H9 (cell line): Measurements from ENCODE around the gene LHPP. TPM values are rescaled to one million over a fixed set of nuclear protein-coding genes. Genes with fewer than 3 reads are reported as not detected.

Source experiments
- DNase-seq: peaks from one replicate; pipeline ENCODE4 v3.0.0-alpha.2; 2017
- H2AFZ ChIP-seq: one replicate; pipeline ENCODE4 v1.6.1; 2013; ENCODE audit warnings: mild to moderate bottlenecking, low read length, control low read depth, moderate library complexity
- H2AK5ac ChIP-seq: 2 replicates; pipeline ENCODE4 v1.6.1; 2013; ENCODE audit warnings: low read length, control low read depth, mixed read lengths; ENCODE audit not compliant: insufficient read length
- H2BK120ac ChIP-seq: one replicate; pipeline ENCODE4 v1.6.1; 2013; ENCODE audit warnings: low read depth, mild to moderate bottlenecking, low read length, control low read depth, inconsistent platforms; ENCODE audit not compliant: poor library complexity, severe bottlenecking
- H2BK12ac ChIP-seq: 2 replicates; pipeline ENCODE4 v1.6.1; 2013; ENCODE audit warnings: low read length, control low read depth, mixed read lengths, low read depth; ENCODE audit not compliant: insufficient read length
- H2BK15ac ChIP-seq: 2 replicates; pipeline ENCODE4 v1.6.1; 2013; ENCODE audit warnings: low read depth, low read length, control low read depth
- H2BK20ac ChIP-seq: one replicate; pipeline ENCODE4 v1.6.1; 2013; ENCODE audit warnings: low read depth, mild to moderate bottlenecking, low read length, control low read depth, inconsistent platforms; ENCODE audit not compliant: poor library complexity, severe bottlenecking
- H2BK5ac ChIP-seq: 2 replicates; pipeline ENCODE4 v1.6.1; 2013; ENCODE audit warnings: low read length, control low read depth, mixed read lengths; ENCODE audit not compliant: insufficient read length
- H3K14ac ChIP-seq: 2 replicates; pipeline ENCODE4 v1.6.1; 2013; ENCODE audit warnings: low read length, control low read depth; ENCODE audit not compliant: insufficient read depth
- H3K18ac ChIP-seq: 2 replicates; pipeline ENCODE4 v1.6.1; 2013; ENCODE audit warnings: low read depth, mild to moderate bottlenecking, mixed read lengths, low read length, control low read depth; ENCODE audit not compliant: insufficient read length
- H3K23ac ChIP-seq: 2 replicates; pipeline ENCODE4 v1.6.1; 2013; ENCODE audit warnings: low read length, control low read depth, mixed read lengths, low read depth; ENCODE audit not compliant: insufficient read length
- H3K23me2 ChIP-seq: 2 replicates; pipeline ENCODE4 v1.6.1; 2013; ENCODE audit warnings: low read depth, mild to moderate bottlenecking, mixed read lengths, low read length, control low read depth; ENCODE audit not compliant: insufficient read length, poor library complexity, severe bottlenecking
- H3K27ac ChIP-seq: 2 replicates; pipeline ENCODE4 v1.5.1; 2013; ENCODE audit warnings: low read length, control low read depth, mixed read lengths, low read depth; ENCODE audit not compliant: insufficient read length
- H3K27me3 ChIP-seq: 2 replicates; pipeline ENCODE4 v1.6.1; 2013; ENCODE audit warnings: low read length, control low read depth, inconsistent platforms; ENCODE audit not compliant: insufficient read depth
- H3K4ac ChIP-seq: 2 replicates; pipeline ENCODE4 v1.6.1; 2013; ENCODE audit warnings: low read depth, mild to moderate bottlenecking, control low read depth, inconsistent platforms, low read length, moderate library complexity
- H3K4me1 ChIP-seq: 2 replicates; pipeline ENCODE4 v1.6.1; 2013; ENCODE audit warnings: low read length, control low read depth, inconsistent platforms; ENCODE audit not compliant: insufficient read depth
- H3K4me2 ChIP-seq: 2 replicates; pipeline ENCODE4 v1.6.1; 2013; ENCODE audit warnings: low read length, control low read depth, mixed read lengths; ENCODE audit not compliant: insufficient read length, insufficient read depth
- H3K56ac ChIP-seq: 2 replicates; pipeline ENCODE4 v1.6.1; 2013; ENCODE audit warnings: low read depth, mild to moderate bottlenecking, mixed read lengths, low read length, control low read depth; ENCODE audit not compliant: insufficient read length
- H3K79me1 ChIP-seq: 2 replicates; pipeline ENCODE4 v1.6.1; 2013; ENCODE audit warnings: low read depth, mild to moderate bottlenecking, moderate library complexity, low read length, control low read depth, inconsistent platforms; ENCODE audit not compliant: insufficient read depth, poor library complexity, severe bottlenecking
- H3K79me2 ChIP-seq: 2 replicates; pipeline ENCODE4 v1.6.1; 2013; ENCODE audit warnings: low read length, control low read depth, inconsistent platforms; ENCODE audit not compliant: insufficient read depth
- H3K9ac ChIP-seq: 2 replicates; pipeline ENCODE4 v1.6.1; 2013; ENCODE audit warnings: low read length, control low read depth, mixed read lengths; ENCODE audit not compliant: insufficient read length; ENCODE audit errors: extremely low read depth
- H3K9me3 ChIP-seq: one replicate; pipeline ENCODE4 v1.6.1; 2013; ENCODE audit warnings: low read depth, low read length, inconsistent platforms; ENCODE audit not compliant: control insufficient read depth
- H3T11ph ChIP-seq: one replicate; pipeline ENCODE4 v1.6.1; 2013; ENCODE audit warnings: mild to moderate bottlenecking, low read length, control low read depth, inconsistent platforms
- H4K20me1 ChIP-seq: one replicate; pipeline ENCODE4 v1.6.1; 2013; ENCODE audit not compliant: control insufficient read depth, insufficient read length, insufficient read depth
- H4K5ac ChIP-seq: 2 replicates; pipeline ENCODE4 v1.6.1; 2013; ENCODE audit warnings: low read depth, mild to moderate bottlenecking, mixed read lengths, low read length, control low read depth; ENCODE audit not compliant: insufficient read length
- H4K8ac ChIP-seq: replicated peaks from 2 replicates; pipeline ENCODE4 v1.6.1; 2013; ENCODE audit warnings: low read length, control low read depth, mixed read lengths, low read depth; ENCODE audit not compliant: insufficient read length
- H4K91ac ChIP-seq: 2 replicates; pipeline ENCODE4 v1.6.1; 2013; ENCODE audit warnings: low read depth, mild to moderate bottlenecking, moderate library complexity, mixed read lengths, low read length, control low read depth; ENCODE audit not compliant: insufficient read length
- H3K27ac Mint-ChIP-seq, 3 experiments: 2 replicates in 2 of 3; 3 replicates in 1 of 3; pipeline ENCODE4 v1.8.0; 2020 to 2021; ENCODE audit warnings: mixed read lengths in 3 of 3, mild to moderate bottlenecking in 1 of 3, moderate library complexity in 1 of 3
- H3K27me3 Mint-ChIP-seq: 2 replicates; pipeline ENCODE4 v1.8.0; 2021; ENCODE audit warnings: low read depth, mild to moderate bottlenecking, moderate library complexity, mixed read lengths
- H3K36me3 Mint-ChIP-seq, 3 experiments: 2 replicates in 2 of 3; 3 replicates in 1 of 3; pipeline ENCODE4 v1.8.0; 2020 to 2021; ENCODE audit warnings: low read depth in 3 of 3, mixed read lengths in 3 of 3; ENCODE audit not compliant: insufficient read depth in 1 of 3
- H3K4me1 Mint-ChIP-seq, 2 experiments: 2 replicates each; pipeline ENCODE4 v1.8.0; 2020; ENCODE audit warnings: mixed read lengths in 2 of 2
- H3K4me3 Mint-ChIP-seq, 2 experiments: 2 replicates in 1 of 2; 3 replicates in 1 of 2; pipeline ENCODE4 v1.8.0; 2020 to 2021; ENCODE audit warnings: mild to moderate bottlenecking in 2 of 2, mixed read lengths in 2 of 2, moderate library complexity in 1 of 2
- H3K9me3 Mint-ChIP-seq, 2 experiments: 2 replicates in 1 of 2; 3 replicates in 1 of 2; pipeline ENCODE4 v1.8.0; 2020; ENCODE audit warnings: mild to moderate bottlenecking in 2 of 2, mixed read lengths in 2 of 2, moderate library complexity in 1 of 2
- WGBS: extraction: QIAGEN DNeasy Blood & Tissue Kit; methylation state at CpG from one replicate; pipeline ENCODE4 v1.1.7; 2013; ENCODE audit warnings: missing lambda C conversion rate, low lambda C conversion rate, mixed read lengths; ENCODE audit not compliant: insufficient read length; ENCODE audit errors: extremely low coverage; 5-methylcytosine and 5-hydroxymethylcytosine counted together
- total RNA-seq: library from RNA; stranded (reverse); gene quantifications from 2 replicates; pipeline ENCODE4 v1.2.1, GENCODE V29; 2021
- TF ChIP-seq, protein P1 (sequence below): fragments of 200-600 bp; sonication (generic); conservative IDR thresholded peaks from 3 replicates; pipeline ENCODE4 v1.8.0; 2021; ENCODE audit warnings: antibody characterized with exemption, mild to moderate bottlenecking

Gene LHPP
- total RNA-seq, 1 experiment from 2014 or later: 29.6 TPM

DNA sequence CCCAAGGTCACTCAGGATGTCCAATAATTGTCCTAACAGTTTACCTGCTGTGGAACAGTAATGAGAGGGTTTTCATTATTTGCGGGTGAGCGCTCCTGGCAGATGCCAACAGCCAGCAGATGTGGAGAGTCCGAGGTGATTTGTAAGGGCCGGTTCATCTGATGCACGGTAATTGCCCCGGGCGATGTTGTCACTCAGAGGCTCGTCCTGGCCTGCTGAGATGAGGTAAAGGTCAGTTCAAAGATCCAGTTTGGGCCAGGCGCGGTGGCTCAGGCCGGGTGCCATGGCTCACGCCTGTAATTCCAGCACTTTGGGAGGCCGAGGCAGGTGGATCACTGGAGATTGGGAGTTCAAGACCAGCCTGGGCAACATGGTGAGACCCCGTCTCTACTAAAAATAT is 16.9 kb downstream of the LHPP start:
- Histone ChIP-seq H3K18ac (no peak overlapping the region), H3K9me3 (no peaks in the 10 kb centered on the region), H4K91ac (no peak overlapping the region), H3K4ac (no peak overlapping the region), H2BK20ac (no peak overlapping the region), H4K5ac (no peak overlapping the region), H3K79me2 (no peaks in the 10 kb centered on the region), H2BK15ac (no peak overlapping the region), H2BK120ac (no peak overlapping the region), H3K27ac (no peak overlapping the region), H2AK5ac (no peak overlapping the region), H3K27me3 (no peaks in the 10 kb centered on the region), H2BK5ac (no peak overlapping the region), H3K9ac (no peak overlapping the region), H3K4me1 (peaks cover 8% of the 10 kb centered on the region; the same call in 1 of the 2 replicates), H2AFZ (no peak overlapping the region), H3K79me1 (no peaks in the 10 kb centered on the region), H3K23ac (no peak overlapping the region), H3K4me2 (no peak overlapping the region), H3K23me2 (no peaks in the 10 kb centered on the region), H4K8ac (no peak overlapping the region), H3K14ac (no peak overlapping the region), H4K20me1 (peaks cover 4% of the 10 kb centered on the region), H2BK12ac (no peak overlapping the region), H3K56ac (no peak overlapping the region), H3T11ph (no peak overlapping the region)
- Mint-ChIP-seq H3K36me3 (no peaks in the 10 kb centered on the region; a peak in 1 of 7 replicates), H3K4me1 (peaks cover 42 to 50% of the 10 kb centered on the region in 2 experiments), H3K27me3 (no peaks in the 10 kb centered on the region), H3K27ac (peak overlapping the region in 2 of 3 experiments; percentile 35 to 49; a peak in 2 of 7 replicates), H3K9me3 (no peaks in the 10 kb centered on the region), H3K4me3 (no peak overlapping the region)
- TF ChIP-seq, protein P1, sequence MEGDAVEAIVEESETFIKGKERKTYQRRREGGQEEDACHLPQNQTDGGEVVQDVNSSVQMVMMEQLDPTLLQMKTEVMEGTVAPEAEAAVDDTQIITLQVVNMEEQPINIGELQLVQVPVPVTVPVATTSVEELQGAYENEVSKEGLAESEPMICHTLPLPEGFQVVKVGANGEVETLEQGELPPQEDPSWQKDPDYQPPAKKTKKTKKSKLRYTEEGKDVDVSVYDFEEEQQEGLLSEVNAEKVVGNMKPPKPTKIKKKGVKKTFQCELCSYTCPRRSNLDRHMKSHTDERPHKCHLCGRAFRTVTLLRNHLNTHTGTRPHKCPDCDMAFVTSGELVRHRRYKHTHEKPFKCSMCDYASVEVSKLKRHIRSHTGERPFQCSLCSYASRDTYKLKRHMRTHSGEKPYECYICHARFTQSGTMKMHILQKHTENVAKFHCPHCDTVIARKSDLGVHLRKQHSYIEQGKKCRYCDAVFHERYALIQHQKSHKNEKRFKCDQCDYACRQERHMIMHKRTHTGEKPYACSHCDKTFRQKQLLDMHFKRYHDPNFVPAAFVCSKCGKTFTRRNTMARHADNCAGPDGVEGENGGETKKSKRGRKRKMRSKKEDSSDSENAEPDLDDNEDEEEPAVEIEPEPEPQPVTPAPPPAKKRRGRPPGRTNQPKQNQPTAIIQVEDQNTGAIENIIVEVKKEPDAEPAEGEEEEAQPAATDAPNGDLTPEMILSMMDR: no peak
- DNase-seq: no peak
- no CpG with 5 or more reads among the region's 14 CpGs for WGBS
